ENCODE data around the gene MYOZ1.
"Not testable (repeated sequence)": the region's sequence is repeated elsewhere in the genome, so short reads cannot be mapped to it uniquely, and the experiment has no call there.

Gene MYOZ1

GRCh38 chr10:73641328-73642060 is at the start of gene MYOZ1:
Gene MYOZ1, minus strand, starts transcription at chr10:73641474. Its CDS starts 1,457 bp downstream, at chr10:73640017.
- peaks cover 17% of the 10 kb centered on the region for H3K4me1 Mint-ChIP-seq (ENCODE audit: low read depth)
- H3K27me3 Mint-ChIP-seq, result no peaks in the 10 kb centered on the region
- H3K4me3 Mint-ChIP-seq, result no peak within 1 kb of the TSS
- H3K27ac Mint-ChIP-seq, result no peak within 1 kb of the TSS
- H3K36me3 Mint-ChIP-seq (ENCODE audit: low read depth), result no peaks in the 10 kb centered on the region
- H3K9me3 Mint-ChIP-seq, result no peaks in the 10 kb centered on the region

DNA sequence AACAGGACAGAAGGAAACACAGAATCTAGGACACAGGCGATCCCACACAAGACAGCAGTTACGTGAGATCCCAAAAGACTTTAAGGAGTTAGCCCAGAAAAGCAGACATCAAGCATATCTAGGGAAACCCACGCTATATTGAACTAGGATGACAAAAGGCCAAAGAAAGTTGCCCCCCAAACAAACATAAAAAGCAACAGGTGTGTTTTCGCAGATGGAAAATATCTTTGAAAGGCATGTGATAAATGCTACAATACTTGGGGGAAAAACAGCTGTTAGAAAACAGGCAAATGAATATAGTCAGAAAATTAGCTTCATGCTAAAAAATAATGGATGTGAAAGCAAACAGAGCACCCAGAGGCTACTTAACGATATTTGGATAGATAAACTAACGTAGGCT is 49.5 kb upstream of the MYOZ1 start:
- not testable (repeated sequence) for H3K4me1 Mint-ChIP-seq (ENCODE audit: low read depth); H3K27me3 Mint-ChIP-seq; H3K4me3 Mint-ChIP-seq; H3K27ac Mint-ChIP-seq; H3K9me3 Mint-ChIP-seq
- peaks cover 13% of the 10 kb centered on the region for H3K36me3 Mint-ChIP-seq (ENCODE audit: low read depth)

GRCh38 chr10:73689596-73689995 is 48.3 kb upstream of the MYOZ1 start:
- not testable (repeated sequence) for H3K27ac Mint-ChIP-seq; H3K9me3 Mint-ChIP-seq; H3K4me1 Mint-ChIP-seq (ENCODE audit: low read depth); H3K4me3 Mint-ChIP-seq; H3K27me3 Mint-ChIP-seq
- peaks cover 15% of the 10 kb centered on the region for H3K36me3 Mint-ChIP-seq (ENCODE audit: low read depth)

DNA sequence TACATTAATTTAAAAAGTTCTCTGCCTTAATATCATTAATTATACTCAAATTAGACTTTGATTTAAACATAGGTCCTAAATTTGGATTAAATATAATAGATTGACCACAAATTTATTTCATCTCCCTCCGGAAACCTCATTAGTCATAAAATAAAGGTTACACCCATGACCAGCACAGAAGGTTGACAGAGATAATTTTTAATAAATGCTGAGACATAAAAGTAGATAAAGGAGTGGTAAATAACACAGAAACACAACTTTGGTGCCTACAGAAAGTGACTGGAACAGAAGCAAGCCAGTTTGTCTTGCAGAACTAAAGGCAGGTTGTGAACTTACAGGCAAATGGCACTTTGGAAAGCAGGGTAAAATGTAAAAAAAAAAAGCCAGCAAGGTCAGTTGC is 46.4 kb upstream of the MYOZ1 start:
- not testable (repeated sequence) for H3K4me3 Mint-ChIP-seq; H3K9me3 Mint-ChIP-seq; H3K4me1 Mint-ChIP-seq (ENCODE audit: low read depth); H3K27ac Mint-ChIP-seq; H3K27me3 Mint-ChIP-seq
- H3K36me3 Mint-ChIP-seq (ENCODE audit: low read depth), result peaks cover 12% of the 10 kb centered on the region

DNA sequence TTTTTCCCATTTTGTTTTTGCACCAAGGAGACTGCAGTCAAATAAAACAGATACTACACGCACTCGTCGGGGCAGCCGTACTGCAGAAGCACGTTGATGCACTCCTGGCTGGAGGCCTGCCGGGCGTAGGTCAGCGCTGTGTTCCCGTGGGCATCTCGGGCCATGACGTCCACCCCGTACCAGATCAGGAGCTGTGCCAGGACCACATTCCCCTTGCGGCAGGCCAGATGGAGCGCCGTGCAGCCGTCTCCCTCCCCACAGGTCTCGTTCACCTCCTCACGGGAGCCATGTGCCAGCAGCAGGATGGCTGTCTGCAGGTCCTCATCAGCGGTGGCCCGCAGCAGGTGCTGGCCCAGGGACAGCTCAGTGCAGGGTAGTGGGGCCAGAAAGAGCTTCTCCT is 33.3 kb upstream of the MYOZ1 start:
- not testable (repeated sequence) for H3K36me3 Mint-ChIP-seq (ENCODE audit: low read depth); H3K4me1 Mint-ChIP-seq (ENCODE audit: low read depth); H3K4me3 Mint-ChIP-seq; H3K27me3 Mint-ChIP-seq; H3K27ac Mint-ChIP-seq; H3K9me3 Mint-ChIP-seq

GRCh38 chr10:73668378-73668777 is 27.1 kb upstream of the MYOZ1 start:
- H3K27me3 Mint-ChIP-seq; H3K4me3 Mint-ChIP-seq; H3K4me1 Mint-ChIP-seq (ENCODE audit: low read depth); H3K27ac Mint-ChIP-seq; H3K36me3 Mint-ChIP-seq (ENCODE audit: low read depth); H3K9me3 Mint-ChIP-seq: not testable (repeated sequence)

DNA sequence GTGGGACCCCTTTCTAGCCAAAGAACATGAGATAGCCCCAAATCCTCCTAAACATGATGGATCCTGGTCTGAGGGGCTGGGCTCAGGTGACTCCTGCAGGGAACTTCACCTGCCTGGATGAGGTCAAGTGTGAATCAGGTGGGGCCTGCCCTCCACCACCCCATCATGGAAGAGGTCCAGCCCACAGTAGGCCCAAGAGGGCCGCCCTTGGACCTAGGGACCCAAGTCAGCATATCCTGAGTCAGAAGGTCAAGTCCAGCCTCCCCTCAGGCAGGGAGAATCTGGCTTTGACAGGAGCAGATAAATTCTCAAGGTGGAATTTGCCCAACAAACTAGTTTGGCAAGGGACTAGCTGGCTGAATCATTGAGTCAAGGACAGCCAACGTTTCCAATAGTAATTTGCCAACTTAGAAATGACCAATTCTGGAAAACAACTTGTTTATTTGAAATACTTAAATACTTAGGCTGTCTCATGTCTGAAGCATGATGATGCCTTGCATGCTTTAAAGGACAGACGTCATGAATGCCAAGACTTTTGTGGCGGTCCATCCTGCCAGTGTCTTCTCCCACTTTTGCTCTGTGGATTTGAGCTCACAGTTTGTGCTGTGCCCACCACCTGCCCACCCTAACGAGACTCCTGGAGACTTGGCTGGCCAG is 25.0 kb upstream of the MYOZ1 start:
- not testable (repeated sequence) for H3K4me1 Mint-ChIP-seq (ENCODE audit: low read depth); H3K4me3 Mint-ChIP-seq; H3K36me3 Mint-ChIP-seq (ENCODE audit: low read depth); H3K27ac Mint-ChIP-seq; H3K27me3 Mint-ChIP-seq; H3K9me3 Mint-ChIP-seq

DNA sequence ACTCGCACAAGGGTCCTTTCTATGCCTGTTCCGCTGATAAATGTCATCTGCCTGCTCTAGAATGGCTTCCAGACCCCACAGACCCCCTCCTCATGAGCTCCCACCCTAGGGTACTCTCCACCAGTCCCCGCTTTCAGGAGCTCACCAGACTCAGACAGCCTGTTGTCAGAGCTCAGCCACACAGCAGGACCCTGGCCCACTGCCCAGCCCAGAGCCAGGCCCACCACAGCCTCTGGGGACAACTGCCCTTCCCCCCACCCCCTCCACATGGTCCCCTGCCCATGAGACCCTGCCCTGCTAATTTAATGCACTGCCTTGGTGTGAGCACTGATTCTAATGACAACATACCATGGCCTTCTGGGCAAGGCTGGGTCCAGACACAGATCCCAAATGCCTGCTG is 24.3 kb upstream of the MYOZ1 start:
- H3K36me3 Mint-ChIP-seq (ENCODE audit: low read depth), result not testable (repeated sequence)

DNA sequence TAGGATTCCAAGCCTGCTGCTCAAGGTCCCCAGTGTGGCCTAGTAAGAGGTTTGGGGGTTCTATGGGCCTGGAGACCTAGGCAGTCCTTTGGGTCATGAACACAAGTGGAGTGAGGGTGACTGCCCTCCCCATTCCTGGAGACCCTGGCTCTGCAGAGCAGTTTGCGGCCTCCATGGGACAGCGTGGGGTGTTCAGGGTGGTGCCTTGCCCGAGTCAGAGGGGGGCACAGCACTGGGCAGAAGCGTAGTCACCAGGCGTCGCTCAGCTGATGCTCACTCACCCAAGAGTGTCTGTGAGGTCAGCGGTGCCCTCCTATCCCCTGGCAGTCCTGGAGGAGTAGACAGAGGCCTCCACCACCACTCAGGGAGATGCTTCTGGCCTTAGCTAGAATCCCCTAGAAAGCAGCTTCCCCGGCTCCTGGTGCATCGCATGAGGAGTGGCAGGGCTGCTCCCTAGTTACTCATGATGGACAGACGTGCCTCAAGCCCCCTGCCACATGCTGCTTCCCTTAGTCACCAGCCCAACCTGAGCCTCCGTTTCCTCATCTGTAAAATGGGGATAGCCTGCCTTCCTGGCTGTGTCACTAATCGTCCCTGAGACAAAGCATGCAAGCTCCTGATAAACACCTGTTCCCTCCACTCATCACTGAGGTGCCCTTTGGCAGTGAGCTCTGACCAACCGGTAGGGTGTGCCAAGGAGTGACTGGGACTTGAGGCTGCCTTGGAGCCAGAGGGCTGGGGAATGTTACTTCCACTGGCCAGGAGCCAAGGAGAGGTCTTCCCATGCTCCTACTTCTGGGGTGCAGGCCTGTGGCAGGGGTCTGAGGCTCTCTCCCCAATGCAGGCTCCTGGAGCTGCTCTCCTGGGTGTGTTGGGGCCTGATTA is 23.1 kb upstream of the MYOZ1 start:
- not testable (repeated sequence) for H3K27me3 Mint-ChIP-seq; H3K4me3 Mint-ChIP-seq; H3K27ac Mint-ChIP-seq; H3K9me3 Mint-ChIP-seq; H3K36me3 Mint-ChIP-seq (ENCODE audit: low read depth); H3K4me1 Mint-ChIP-seq (ENCODE audit: low read depth)

More for the DNA sequence above, 24.3 kb upstream of the MYOZ1 start:
- not testable (repeated sequence) for H3K27me3 Mint-ChIP-seq; H3K9me3 Mint-ChIP-seq; H3K4me3 Mint-ChIP-seq; H3K27ac Mint-ChIP-seq; H3K4me1 Mint-ChIP-seq (ENCODE audit: low read depth)

- not testable (repeated sequence) for H3K27me3 Mint-ChIP-seq; H3K36me3 Mint-ChIP-seq (ENCODE audit: low read depth); H3K27ac Mint-ChIP-seq; H3K4me3 Mint-ChIP-seq; H3K9me3 Mint-ChIP-seq; H3K4me1 Mint-ChIP-seq (ENCODE audit: low read depth)
Measured at GRCh38 chr10:73663621-73664020, 22.3 kb upstream of the MYOZ1 start.

GRCh38 chr10:73662705-73663104 is 21.4 kb upstream of the MYOZ1 start:
- H3K27me3 Mint-ChIP-seq; H3K4me3 Mint-ChIP-seq; H3K27ac Mint-ChIP-seq; H3K4me1 Mint-ChIP-seq (ENCODE audit: low read depth); H3K9me3 Mint-ChIP-seq; H3K36me3 Mint-ChIP-seq (ENCODE audit: low read depth): not testable (repeated sequence)

DNA sequence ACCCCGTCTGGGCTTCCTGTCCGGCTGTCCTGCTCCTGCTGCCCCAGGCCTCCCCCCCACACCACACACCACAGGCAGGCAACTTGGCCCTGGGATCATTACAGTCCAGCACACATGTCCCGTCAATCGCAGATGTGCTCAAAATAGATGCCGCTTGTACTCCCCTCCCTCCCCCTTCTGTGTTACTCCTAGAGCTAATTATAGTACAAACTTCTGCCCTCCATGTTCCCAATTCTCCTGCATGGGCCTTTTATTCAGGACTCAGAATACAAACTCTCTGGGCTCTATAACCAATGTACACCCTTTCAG is 14.7 kb upstream of the MYOZ1 start, which contains the start of gene SYNPO2L:
TSS of gene SYNPO2L (minus strand) at position 40 of the 309 bp plus-strand sequence. CDS start 107 bp downstream, outside the sequence.
- peaks cover 11% of the 10 kb centered on the region for H3K4me1 Mint-ChIP-seq (ENCODE audit: low read depth)
- H3K27me3 Mint-ChIP-seq, result no peaks in the 10 kb centered on the region
- H3K27ac Mint-ChIP-seq, result no peak within 1 kb of the TSS
- H3K9me3 Mint-ChIP-seq, result no peaks in the 10 kb centered on the region
- H3K36me3 Mint-ChIP-seq (ENCODE audit: low read depth), result no peaks in the 10 kb centered on the region
- H3K4me3 Mint-ChIP-seq, result no peak within 1 kb of the TSS

DNA sequence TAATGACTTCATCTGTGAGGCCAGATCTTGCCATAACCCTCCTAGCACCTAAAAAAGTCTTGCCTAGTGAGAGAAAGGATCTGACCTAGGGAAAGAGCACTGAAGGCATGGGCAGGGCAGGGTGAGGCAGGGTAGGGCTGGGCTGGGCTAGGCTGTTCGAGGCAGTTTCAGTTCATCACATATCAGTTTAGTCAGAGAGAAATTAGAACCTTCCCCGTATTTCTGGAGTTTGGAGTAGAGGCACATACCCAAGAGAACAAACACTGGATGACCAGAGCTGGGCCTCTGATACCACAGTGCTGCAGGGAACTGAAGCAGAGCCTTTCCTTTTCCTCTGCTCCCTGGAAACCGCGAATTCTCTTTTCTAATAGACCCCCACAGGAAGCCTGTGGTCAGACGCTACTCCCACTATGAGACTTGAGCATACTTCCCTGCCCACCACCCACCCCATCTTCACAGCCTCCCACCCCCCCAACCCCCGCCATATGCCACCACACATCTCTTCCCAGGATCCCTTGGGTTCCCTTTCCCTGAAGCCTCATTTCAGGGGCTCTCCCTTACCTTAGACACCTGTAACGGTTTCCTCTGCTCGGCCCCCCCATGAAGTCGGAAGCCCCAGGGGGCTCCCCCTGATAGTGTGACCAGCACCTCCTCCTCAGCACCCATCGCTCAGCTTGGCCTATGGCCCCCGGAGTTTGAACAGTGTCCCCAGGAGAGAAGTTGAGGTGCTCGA is 14.1 kb upstream of the MYOZ1 start:
- H3K4me3 Mint-ChIP-seq, result no peak overlapping the region
- H3K36me3 Mint-ChIP-seq (ENCODE audit: low read depth), result no peaks in the 10 kb centered on the region
- H3K27me3 Mint-ChIP-seq, result no peaks in the 10 kb centered on the region
- no peak overlapping the region for H3K27ac Mint-ChIP-seq
- H3K9me3 Mint-ChIP-seq, result no peaks in the 10 kb centered on the region
- peaks cover 14% of the 10 kb centered on the region for H3K4me1 Mint-ChIP-seq (ENCODE audit: low read depth)

DNA sequence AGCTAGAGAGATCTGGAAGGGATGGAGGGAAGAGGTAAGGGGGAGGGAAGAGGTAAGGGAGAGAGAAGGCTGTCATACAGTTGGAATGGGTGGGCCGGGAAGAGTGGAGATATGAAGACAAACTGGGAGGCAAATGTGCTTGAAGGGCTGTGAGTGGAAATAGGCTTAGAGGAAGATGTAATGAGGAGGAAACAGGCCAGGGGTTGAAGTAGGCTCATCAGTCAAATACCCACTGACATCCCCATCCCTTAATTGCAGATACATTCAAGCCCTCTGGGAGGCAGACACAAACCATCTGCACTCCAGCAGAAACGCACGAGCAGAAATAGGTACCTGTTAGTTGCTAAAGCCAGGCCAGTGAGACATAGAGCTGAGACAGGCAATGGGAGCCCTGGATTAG is 12.4 kb upstream of the MYOZ1 start:
- Mint-ChIP-seq H3K36me3 (ENCODE audit: low read depth) (no peaks in the 10 kb centered on the region), H3K27ac (no peak overlapping the region), H3K27me3 (no peaks in the 10 kb centered on the region), H3K4me3 (no peak overlapping the region), H3K4me1 (ENCODE audit: low read depth) (peaks cover 17% of the 10 kb centered on the region), H3K9me3 (no peaks in the 10 kb centered on the region)

- no peaks in the 10 kb centered on the region for H3K27me3 Mint-ChIP-seq
- H3K4me1 Mint-ChIP-seq (ENCODE audit: low read depth), result peaks cover 17% of the 10 kb centered on the region
- no peak overlapping the region for H3K4me3 Mint-ChIP-seq
- no peak overlapping the region for H3K27ac Mint-ChIP-seq
- no peaks in the 10 kb centered on the region for H3K36me3 Mint-ChIP-seq (ENCODE audit: low read depth)
- H3K9me3 Mint-ChIP-seq, result no peaks in the 10 kb centered on the region
Measured at GRCh38 chr10:73653195-73653594, 11.9 kb upstream of the MYOZ1 start.

Data from stimulated activated naive CD8-positive, alpha-beta T cell treated with anti-CD3 and anti-CD28 coated beads, Interleukin-15, Interleukin-2, amounts not matched to agents 100 ng/mL and 50 ng/mL, for 24 hours (primary cell).